SK-N-SH (cell line): ENCODE measurements around the gene FCRL5.

Source experiments
- CHD2 ChIP-seq: fragments of 150-350 bp; IDR thresholded peaks from 2 replicates; pipeline ENCODE4 v1.6.1; 2018; ENCODE audit warnings: low read length; ENCODE audit not compliant: partially characterized antibody
- EP300 ChIP-seq, 2 experiments: IDR thresholded peaks; 2 replicates each; pipeline versions ENCODE4 v1.4.0 to v1.6.1; 2012; ENCODE audit warnings: borderline replicate concordance in 1 of 2, low read depth in 1 of 2, low read length in 1 of 2
- FOSL2 ChIP-seq: IDR thresholded peaks from 2 replicates; pipeline ENCODE4 v1.4.0; 2012; ENCODE audit warnings: low read depth, mild to moderate bottlenecking, moderate library complexity, borderline replicate concordance
- USF2 ChIP-seq: fragments of 150-350 bp; IDR thresholded peaks from 2 replicates; pipeline ENCODE4 v1.6.1; 2017; ENCODE audit warnings: antibody characterized with exemption, low read length, low read depth, borderline replicate concordance
- TF ChIP-seq, protein P1 (sequence below): fragments of 200-600 bp; sonication (generic); IDR thresholded peaks from 2 replicates; pipeline ENCODE4 v1.6.1; 2017; ENCODE audit warnings: antibody characterized with exemption, mild to moderate bottlenecking, moderate library complexity

DNA sequence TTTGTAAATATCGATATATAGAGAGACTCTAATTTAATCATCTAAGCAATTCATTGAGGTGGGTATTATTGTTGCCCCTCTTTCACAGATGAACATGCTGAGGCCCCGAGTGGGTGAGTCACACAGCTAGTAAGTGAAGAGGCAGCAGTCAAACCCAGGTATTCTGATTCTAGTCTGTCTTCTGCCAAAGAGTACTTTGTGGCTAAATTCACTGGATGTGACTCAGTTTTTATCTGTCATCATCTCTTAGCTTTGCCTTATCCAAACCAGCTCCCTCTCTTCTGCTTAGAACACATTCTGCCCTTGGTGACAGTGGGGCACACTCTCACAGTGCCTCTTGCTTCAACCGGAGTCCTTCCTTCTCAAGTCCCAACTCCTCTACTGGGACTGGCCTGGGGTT, 11.5 kb downstream of the FCRL5 start:
- TF ChIP-seq, protein P1, sequence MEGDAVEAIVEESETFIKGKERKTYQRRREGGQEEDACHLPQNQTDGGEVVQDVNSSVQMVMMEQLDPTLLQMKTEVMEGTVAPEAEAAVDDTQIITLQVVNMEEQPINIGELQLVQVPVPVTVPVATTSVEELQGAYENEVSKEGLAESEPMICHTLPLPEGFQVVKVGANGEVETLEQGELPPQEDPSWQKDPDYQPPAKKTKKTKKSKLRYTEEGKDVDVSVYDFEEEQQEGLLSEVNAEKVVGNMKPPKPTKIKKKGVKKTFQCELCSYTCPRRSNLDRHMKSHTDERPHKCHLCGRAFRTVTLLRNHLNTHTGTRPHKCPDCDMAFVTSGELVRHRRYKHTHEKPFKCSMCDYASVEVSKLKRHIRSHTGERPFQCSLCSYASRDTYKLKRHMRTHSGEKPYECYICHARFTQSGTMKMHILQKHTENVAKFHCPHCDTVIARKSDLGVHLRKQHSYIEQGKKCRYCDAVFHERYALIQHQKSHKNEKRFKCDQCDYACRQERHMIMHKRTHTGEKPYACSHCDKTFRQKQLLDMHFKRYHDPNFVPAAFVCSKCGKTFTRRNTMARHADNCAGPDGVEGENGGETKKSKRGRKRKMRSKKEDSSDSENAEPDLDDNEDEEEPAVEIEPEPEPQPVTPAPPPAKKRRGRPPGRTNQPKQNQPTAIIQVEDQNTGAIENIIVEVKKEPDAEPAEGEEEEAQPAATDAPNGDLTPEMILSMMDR: no peak
- no peak for TF ChIP-seq CHD2
- TF ChIP-seq FOSL2: no peak
- TF ChIP-seq USF2: no peak
- TF ChIP-seq EP300 (IDR thresholded peaks at IDR 0.05; ENCODE audit: borderline replicate concordance in 1 of 2, low read depth in 1 of 2, low read length in 1 of 2): no peak
